WTC11 (cell line): ENCODE measurements around the gene CFAP20DC. TPM values are rescaled to one million over a fixed set of nuclear protein-coding genes. Genes with fewer than 3 reads are reported as not detected.

Experiments
- ATAC-seq: fragments of 200-7000 bp; cut with Tn5 transposase; 2 replicates; pipeline ENCODE4 v1.10.0; 2021; ENCODE audit warnings: mild to moderate bottlenecking, moderate library complexity
- CTCF ChIA-PET: fragments of 300-600 bp; sonication (Branson Sonifier 250); formaldehyde crosslinking; loops from one replicate; lab custom pipeline; 2021; ENCODE audit warnings: antibody characterized with exemption; lab: Charles Lee
- POLR2A ChIA-PET: fragments of 350-600 bp; sonication (Branson Sonifier 250); formaldehyde crosslinking; loops from one replicate; lab custom pipeline; 2021; ENCODE audit warnings: antibody characterized with exemption; lab: Charles Lee
- DNase-seq: peaks from one replicate; pipeline ENCODE4 v3.0.0; 2021; ENCODE audit warnings: low spot score
- H3K27ac Mint-ChIP-seq: 2 replicates; pipeline ENCODE4 v1.8.0; 2021; ENCODE audit warnings: mixed read lengths
- H3K27me3 Mint-ChIP-seq: 2 replicates; pipeline ENCODE4 v1.8.0; 2021; ENCODE audit warnings: low read depth, mild to moderate bottlenecking, moderate library complexity, mixed read lengths
- H3K36me3 Mint-ChIP-seq: 2 replicates; pipeline ENCODE4 v1.8.0; 2021; ENCODE audit warnings: mixed read lengths
- H3K4me1 Mint-ChIP-seq: 2 replicates; pipeline ENCODE4 v1.8.0; 2022; ENCODE audit warnings: mixed read lengths
- H3K4me3 Mint-ChIP-seq: 2 replicates; pipeline ENCODE4 v1.8.0; 2021; ENCODE audit warnings: mild to moderate bottlenecking, moderate library complexity, mixed read lengths
- H3K9me3 Mint-ChIP-seq: 2 replicates; pipeline ENCODE4 v1.8.0; 2021; ENCODE audit warnings: mixed read lengths
- ATF2 ChIP-seq: sonication (generic); formaldehyde crosslinking; IDR thresholded peaks from 2 replicates; pipeline ENCODE4 v1.8.1; 2022; ENCODE audit warnings: low read depth, missing genetic modification reagents, borderline replicate concordance
- ETV6 ChIP-seq: sonication (generic); formaldehyde crosslinking; IDR thresholded peaks from 2 replicates; pipeline ENCODE4 v1.8.1; 2022; ENCODE audit warnings: mild to moderate bottlenecking, missing genetic modification reagents
- NFE2L1 ChIP-seq: sonication (generic); formaldehyde crosslinking; IDR thresholded peaks from 2 replicates; pipeline ENCODE4 v1.8.1; 2023; ENCODE audit warnings: missing genetic modification reagents
- PRRX2 ChIP-seq: fragments of 250-450 bp; sonication (Bioruptor Pico); IDR thresholded peaks from 2 replicates; pipeline ENCODE4 v1.8.0; 2021; ENCODE audit warnings: mild to moderate bottlenecking
- SMAD3 ChIP-seq: sonication (generic); formaldehyde crosslinking; IDR thresholded peaks from 2 replicates; pipeline ENCODE4 v1.8.0; 2022; ENCODE audit warnings: missing genetic modification reagents, mild to moderate bottlenecking, borderline replicate concordance
- SMAD4 ChIP-seq: sonication (generic); formaldehyde crosslinking; IDR thresholded peaks from 2 replicates; pipeline ENCODE4 v1.8.0; 2022; ENCODE audit warnings: mild to moderate bottlenecking, missing genetic modification reagents
- ZNF138 ChIP-seq: sonication (generic); formaldehyde crosslinking; conservative IDR thresholded peaks from 2 replicates; pipeline ENCODE4 v1.8.1; 2022; ENCODE audit warnings: mild to moderate bottlenecking, moderate library complexity, missing genetic modification reagents
- ZNF532 ChIP-seq: fragments of 250-450 bp; sonication (Bioruptor Pico); IDR thresholded peaks from 2 replicates; pipeline ENCODE4 v1.9.0; 2021; ENCODE audit warnings: mild to moderate bottlenecking, borderline replicate concordance
- total RNA-seq: library from RNA; stranded (reverse); gene quantifications from 3 replicates; pipeline ENCODE4 v1.2.3, GENCODE V29; 2021
- TF ChIP-seq, protein P1 (sequence below): sonication (generic); formaldehyde crosslinking; IDR thresholded peaks from 2 replicates; pipeline ENCODE4 v1.8.1; 2023; ENCODE audit warnings: mild to moderate bottlenecking, missing genetic modification reagents
- TF ChIP-seq, protein P2 (sequence below): sonication (generic); formaldehyde crosslinking; IDR thresholded peaks from 2 replicates; pipeline ENCODE4 v1.8.1; 2023; ENCODE audit warnings: mild to moderate bottlenecking, missing genetic modification reagents, moderate library complexity
- TF ChIP-seq, protein P3 (sequence below): sonication (generic); formaldehyde crosslinking; IDR thresholded peaks from 2 replicates; pipeline ENCODE4 v1.8.1; 2023; ENCODE audit warnings: mild to moderate bottlenecking, missing genetic modification reagents, borderline replicate concordance
- TF ChIP-seq, protein P4 (sequence below): sonication (generic); formaldehyde crosslinking; IDR thresholded peaks from 2 replicates; pipeline ENCODE4 v1.8.0; 2023; ENCODE audit warnings: mild to moderate bottlenecking, missing genetic modification reagents

CFAP20DC gene
- total RNA-seq, 1 experiment from 2014 or later: 4.9 TPM

- TF ChIP-seq, protein P1, sequence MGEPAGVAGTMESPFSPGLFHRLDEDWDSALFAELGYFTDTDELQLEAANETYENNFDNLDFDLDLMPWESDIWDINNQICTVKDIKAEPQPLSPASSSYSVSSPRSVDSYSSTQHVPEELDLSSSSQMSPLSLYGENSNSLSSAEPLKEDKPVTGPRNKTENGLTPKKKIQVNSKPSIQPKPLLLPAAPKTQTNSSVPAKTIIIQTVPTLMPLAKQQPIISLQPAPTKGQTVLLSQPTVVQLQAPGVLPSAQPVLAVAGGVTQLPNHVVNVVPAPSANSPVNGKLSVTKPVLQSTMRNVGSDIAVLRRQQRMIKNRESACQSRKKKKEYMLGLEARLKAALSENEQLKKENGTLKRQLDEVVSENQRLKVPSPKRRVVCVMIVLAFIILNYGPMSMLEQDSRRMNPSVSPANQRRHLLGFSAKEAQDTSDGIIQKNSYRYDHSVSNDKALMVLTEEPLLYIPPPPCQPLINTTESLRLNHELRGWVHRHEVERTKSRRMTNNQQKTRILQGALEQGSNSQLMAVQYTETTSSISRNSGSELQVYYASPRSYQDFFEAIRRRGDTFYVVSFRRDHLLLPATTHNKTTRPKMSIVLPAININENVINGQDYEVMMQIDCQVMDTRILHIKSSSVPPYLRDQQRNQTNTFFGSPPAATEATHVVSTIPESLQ (CRISPR knock-in tag): no peak
- TF ChIP-seq, protein P2, sequence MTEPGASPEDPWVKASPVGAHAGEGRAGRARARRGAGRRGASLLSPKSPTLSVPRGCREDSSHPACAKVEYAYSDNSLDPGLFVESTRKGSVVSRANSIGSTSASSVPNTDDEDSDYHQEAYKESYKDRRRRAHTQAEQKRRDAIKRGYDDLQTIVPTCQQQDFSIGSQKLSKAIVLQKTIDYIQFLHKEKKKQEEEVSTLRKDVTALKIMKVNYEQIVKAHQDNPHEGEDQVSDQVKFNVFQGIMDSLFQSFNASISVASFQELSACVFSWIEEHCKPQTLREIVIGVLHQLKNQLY: no peak
These were observed 312.2 kb downstream of the CFAP20DC start (continued) for GRCh38 chr3:58737644-58738043.

- ChIA-PET POLR2A (no interaction called here), CTCF (interaction anchor here (2.3 kb wide), 1 partner anchor 91 kb away, joined by 7 read pairs; no protein-coding TSS in a partner anchor)
- no peaks in the 10 kb centered on the region; the same call in 1 of the 2 replicates for H3K27me3 Mint-ChIP-seq
- H3K4me3 Mint-ChIP-seq: no peak overlapping the region
- no peak for ATAC-seq
- no peaks in the 10 kb centered on the region for H3K4me1 Mint-ChIP-seq
- peaks cover 11% of the 10 kb centered on the region for H3K36me3 Mint-ChIP-seq
- no peak for DNase-seq
- peaks cover 12% of the 10 kb centered on the region for H3K9me3 Mint-ChIP-seq
- H3K27ac Mint-ChIP-seq: no peak overlapping the region
- TF ChIP-seq, protein P3, sequence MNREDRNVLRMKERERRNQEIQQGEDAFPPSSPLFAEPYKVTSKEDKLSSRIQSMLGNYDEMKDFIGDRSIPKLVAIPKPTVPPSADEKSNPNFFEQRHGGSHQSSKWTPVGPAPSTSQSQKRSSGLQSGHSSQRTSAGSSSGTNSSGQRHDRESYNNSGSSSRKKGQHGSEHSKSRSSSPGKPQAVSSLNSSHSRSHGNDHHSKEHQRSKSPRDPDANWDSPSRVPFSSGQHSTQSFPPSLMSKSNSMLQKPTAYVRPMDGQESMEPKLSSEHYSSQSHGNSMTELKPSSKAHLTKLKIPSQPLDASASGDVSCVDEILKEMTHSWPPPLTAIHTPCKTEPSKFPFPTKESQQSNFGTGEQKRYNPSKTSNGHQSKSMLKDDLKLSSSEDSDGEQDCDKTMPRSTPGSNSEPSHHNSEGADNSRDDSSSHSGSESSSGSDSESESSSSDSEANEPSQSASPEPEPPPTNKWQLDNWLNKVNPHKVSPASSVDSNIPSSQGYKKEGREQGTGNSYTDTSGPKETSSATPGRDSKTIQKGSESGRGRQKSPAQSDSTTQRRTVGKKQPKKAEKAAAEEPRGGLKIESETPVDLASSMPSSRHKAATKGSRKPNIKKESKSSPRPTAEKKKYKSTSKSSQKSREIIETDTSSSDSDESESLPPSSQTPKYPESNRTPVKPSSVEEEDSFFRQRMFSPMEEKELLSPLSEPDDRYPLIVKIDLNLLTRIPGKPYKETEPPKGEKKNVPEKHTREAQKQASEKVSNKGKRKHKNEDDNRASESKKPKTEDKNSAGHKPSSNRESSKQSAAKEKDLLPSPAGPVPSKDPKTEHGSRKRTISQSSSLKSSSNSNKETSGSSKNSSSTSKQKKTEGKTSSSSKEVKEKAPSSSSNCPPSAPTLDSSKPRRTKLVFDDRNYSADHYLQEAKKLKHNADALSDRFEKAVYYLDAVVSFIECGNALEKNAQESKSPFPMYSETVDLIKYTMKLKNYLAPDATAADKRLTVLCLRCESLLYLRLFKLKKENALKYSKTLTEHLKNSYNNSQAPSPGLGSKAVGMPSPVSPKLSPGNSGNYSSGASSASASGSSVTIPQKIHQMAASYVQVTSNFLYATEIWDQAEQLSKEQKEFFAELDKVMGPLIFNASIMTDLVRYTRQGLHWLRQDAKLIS (CRISPR knock-in tag): no peak
- no peak for TF ChIP-seq PRRX2 (CRISPR knock-in tag)
- no peak for TF ChIP-seq NFE2L1 (CRISPR knock-in tag)
- TF ChIP-seq SMAD4 (CRISPR knock-in tag): no peak
- TF ChIP-seq ZNF138 (CRISPR knock-in tag): no peak
- TF ChIP-seq, protein P1 (CRISPR knock-in tag): no peak
- no peak for TF ChIP-seq ETV6 (CRISPR knock-in tag)
- no peak for TF ChIP-seq ZNF532 (CRISPR knock-in tag)
- TF ChIP-seq SMAD3 (CRISPR knock-in tag): no peak
- TF ChIP-seq, protein P4, sequence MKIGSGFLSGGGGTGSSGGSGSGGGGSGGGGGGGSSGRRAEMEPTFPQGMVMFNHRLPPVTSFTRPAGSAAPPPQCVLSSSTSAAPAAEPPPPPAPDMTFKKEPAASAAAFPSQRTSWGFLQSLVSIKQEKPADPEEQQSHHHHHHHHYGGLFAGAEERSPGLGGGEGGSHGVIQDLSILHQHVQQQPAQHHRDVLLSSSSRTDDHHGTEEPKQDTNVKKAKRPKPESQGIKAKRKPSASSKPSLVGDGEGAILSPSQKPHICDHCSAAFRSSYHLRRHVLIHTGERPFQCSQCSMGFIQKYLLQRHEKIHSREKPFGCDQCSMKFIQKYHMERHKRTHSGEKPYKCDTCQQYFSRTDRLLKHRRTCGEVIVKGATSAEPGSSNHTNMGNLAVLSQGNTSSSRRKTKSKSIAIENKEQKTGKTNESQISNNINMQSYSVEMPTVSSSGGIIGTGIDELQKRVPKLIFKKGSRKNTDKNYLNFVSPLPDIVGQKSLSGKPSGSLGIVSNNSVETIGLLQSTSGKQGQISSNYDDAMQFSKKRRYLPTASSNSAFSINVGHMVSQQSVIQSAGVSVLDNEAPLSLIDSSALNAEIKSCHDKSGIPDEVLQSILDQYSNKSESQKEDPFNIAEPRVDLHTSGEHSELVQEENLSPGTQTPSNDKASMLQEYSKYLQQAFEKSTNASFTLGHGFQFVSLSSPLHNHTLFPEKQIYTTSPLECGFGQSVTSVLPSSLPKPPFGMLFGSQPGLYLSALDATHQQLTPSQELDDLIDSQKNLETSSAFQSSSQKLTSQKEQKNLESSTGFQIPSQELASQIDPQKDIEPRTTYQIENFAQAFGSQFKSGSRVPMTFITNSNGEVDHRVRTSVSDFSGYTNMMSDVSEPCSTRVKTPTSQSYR: no peak
- TF ChIP-seq ATF2 (CRISPR knock-in tag): no peak
- TF ChIP-seq, all 79 proteins: peak for 0
These were observed 318.2 kb downstream of the CFAP20DC start for GRCh38 chr3:58731673-58732072.
